ENCODE results near the gene GATAD2A.

GATAD2A gene

DNA sequence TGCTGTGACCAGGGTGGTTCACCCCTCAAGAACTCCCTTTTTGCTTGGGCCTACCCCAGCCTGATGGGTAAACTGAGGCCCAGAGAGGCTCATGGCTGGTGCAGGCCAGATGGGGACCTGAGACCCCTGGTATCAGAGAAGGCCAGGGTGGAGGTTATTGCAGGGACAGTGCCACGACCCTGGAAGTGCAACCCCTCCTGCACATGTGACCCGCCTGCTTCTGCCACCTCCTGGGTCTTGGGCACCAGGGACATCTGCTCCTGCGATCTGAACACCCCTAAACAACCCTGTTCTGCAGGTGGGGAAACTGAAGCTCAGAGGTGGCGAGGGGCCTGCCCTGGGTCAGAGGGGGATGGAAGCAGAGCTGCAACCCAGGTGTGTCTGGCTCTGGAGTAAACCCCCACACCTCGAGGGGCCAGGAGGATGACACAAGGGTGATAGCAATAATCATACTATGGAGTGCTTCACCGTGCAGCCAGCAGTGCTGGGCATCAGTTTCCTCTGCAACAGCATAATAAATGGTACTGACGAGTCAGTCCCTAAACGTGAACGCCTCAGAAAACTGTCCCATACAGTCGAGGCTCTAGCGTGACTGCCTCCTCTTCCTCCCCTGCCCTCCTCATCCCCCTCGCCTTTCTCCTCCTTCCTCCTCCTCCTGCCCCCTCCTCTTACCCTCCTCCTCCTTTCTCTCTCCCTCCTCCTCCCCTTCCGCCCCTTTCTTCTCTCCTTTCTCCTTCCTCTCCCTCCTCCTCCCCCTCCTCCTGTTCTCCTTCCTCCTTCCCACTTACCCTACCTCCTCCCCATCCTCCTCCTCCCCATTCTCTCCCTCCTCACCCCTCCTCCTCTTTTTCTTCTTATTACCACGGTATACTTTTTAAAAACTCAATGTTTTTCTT is 127.6 kb downstream of the GATAD2A start:
- DNase-seq: no peak

DNA sequence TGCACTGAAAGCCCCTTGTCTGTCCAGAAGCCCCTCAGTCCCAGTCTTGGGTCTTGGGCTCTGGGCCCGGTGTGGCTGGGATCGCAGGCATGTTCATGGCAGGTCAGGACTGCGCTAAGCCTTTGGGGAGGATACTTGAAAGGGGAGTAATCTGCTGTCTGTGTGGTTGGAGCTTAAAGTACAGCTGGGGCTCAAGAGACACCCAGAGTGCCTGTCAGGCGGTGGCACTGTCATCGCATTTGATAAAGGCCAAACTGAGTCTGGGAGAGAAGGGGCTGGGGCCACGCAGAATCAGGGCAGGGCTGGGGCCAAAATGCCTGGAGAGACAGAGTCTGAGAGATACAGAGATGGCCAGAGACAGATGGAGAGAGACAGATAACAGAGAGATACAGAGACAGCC is 128.4 kb downstream of the GATAD2A start:
- DNase-seq: no peak

DNA sequence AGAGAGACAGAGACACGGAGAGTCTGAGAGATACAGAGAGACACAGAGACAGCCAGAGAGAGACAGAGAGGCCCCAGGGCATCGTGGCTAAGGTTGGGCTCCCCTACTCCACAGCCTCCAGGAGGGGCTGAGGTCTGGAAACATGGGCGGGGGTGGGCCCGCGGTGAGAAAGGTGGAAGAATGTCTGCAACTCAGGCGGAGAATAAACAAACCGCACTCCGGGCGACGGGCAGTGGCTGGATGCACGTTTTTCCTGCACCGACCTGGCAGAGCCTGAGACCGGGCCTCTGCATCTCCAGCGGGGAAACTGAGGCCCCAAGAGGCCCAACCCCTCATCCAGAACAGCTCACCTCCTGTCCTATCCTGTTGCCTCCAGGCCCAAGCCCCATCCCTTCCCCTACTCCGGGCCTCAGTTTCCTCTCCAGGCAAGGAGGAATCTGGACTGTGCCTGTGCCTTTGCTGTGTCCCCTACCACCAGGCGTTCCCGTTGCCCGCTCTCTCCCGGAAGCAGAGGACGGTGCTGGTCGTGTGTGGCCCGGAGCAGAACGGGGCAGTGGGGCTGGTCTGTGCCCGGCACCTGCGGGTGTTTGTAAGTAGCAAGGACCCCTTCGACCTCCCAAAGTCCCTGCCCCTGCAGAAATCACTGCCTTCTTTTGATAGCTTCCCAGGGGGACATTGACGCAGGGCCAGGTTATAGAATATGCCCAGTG is 129.2 kb downstream of the GATAD2A start:
- DNase-seq: no peak

DNA sequence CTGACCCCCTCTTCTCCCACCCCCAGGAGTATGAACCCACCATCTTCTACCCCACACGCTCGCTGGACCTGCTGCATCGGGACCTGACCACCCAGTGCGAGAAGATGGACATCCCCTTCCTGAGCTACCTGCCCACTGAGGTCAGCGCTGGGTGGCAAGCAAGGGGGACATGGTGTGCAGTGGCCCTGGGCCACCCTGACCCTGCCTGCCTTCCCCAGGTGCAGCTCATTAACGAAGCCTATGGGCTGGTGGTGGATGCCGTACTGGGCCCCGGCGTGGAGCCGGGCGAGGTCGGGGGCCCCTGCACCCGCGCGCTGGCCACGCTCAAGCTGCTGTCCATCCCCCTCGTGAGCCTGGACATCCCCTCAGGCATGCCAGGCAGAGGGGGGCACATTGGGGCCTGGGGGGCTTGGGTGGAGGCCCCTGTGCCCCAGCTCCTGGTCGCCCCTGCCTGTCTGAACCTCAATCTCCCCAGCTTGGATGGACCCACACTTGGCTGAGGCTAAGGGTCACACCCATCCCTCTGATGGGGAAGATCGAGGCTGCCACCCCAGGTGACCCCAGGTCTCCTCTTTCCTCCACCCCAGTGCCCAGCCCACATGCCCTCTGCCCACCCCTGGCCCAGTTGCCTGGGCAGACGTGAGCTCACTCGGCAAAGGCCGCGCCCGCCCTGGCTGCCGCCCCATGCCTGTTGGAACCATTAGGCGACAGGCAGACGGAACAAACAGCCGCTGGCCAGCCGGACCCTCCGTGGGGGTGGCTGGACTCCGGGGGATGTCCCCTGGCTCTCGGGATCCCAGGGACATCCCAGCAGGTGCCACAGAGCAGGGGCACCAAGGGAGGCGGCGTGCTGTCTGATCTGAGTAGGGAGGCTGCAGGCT is 130.1 kb downstream of the GATAD2A start:
- no peak for DNase-seq

DNA sequence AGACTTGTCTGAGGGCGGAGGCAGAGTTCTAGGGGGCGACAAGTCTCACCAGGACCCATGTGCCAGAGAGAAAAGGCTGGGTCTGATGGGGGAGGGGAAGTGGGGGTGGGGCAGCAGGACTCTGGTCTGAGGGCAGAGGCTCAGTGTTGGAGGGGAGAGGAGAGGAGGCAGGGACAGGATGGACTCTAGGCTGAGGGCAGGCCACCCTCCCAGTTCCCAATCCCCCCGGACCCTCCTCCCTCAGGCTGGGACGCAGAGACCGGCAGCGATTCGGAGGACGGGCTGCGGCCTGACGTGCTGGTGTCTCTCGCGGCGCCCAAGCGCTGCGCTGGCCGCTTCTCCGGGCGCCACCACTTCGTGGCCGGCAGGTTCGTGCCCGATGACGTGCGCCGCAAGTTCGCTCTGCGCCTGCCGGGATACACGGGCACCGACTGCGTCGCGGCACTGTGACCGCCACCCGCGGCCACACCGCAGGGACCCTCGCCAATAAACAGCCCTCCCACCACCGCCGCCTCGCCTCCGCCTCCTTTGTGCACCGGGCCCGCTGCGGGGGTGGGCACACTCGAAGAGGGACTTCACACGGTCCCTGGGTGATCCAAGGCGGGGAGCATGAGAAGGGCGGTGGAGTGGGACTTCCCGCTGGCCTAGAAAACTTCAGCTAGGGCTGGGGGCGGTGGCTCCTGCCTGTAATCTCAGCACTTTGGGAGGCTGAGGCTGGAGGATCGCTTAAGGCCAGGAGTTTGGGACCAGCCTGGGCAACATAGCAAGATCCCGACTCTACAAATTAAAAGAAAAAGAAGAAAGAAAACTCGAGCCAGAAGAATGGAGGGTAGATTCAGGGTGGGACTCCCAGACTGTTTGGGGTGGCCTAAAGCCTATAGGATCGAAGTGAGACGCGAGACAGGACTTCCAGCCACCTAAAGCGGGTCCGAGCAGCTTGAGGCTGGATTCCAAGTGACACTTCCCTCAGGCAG is 131.9 kb downstream of the GATAD2A start:
- DNase-seq: no peak

DNA sequence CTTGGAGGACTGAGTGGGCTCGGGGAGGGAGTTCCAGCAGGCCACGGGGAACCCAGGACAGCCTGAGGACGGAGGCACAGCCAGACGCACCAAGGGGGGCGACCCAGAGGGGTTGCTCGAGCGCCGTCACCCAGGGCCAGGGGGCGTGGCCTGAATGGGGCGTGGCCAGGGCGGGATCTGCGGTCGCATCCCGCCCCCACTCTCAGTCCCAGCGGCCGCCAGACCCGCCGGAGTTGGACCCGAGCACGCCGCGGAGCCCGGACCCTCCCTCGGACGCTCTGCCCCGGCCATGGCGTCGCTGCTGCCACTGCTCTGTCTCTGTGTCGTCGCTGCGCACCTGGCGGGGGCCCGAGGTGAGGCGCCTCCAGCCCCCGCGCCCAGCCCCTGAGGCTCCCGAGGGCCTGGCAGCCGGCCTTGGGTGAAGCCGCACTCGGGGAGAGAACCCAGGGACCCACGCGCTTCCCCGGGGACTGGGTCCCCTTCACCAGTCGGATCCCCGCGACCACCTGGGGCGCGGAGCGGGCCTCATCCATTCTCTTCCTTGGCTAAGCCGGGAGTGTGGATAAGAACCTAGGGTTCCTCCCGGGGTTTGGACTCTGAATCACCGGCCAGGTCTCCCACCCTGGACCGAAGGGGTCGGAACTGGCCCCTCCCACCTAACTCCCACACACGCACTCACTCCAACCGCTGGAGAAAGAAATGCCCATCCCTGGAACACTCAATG is 132.7 kb downstream of the GATAD2A start, which contains the start of gene CILP2:
Gene CILP2 (plus strand): TSS at position 205 of the 724 bp plus-strand sequence. CDS start 85 bp downstream, at position 290.
- DNase-seq: peak; percentile 38

DNA sequence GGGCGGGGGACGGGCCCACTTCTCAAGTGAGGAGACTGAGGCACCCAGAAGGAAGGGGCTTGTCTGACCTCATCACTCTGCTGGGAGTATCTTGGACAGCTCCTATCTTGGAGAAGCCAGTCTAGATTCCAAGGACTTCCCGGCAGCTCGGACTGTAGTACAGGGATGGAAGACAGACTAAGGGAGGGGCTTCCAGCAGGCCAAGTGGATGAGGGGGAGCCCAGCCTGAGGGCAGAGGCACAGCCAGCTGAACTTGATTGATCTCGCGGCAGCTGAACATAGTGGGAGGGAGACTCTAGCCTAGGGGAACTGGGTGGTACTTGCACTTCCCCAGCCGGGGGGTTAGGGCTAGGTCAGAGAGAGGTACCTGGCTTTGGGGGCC is 133.3 kb downstream of the GATAD2A start:
- DNase-seq: no peak

DNA sequence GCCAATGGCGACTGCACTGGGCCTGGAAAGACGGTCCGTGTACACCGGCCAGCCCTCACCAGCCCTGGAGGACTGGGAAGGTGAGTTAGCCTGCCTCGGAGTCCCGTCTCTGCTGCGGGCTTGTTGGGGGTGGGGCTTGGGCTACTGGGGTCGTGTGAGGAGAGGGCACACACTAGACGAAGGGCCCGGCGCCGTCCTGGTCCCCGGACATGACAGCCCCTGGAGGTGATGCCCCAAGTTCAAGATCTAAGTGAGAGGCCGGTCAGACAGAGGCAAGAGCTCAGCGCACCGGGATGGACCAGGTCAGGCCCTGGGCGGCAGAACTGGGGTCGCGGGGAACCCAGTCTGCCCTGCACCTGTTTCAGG is 134.2 kb downstream of the GATAD2A start:
- no peak for DNase-seq

DNA sequence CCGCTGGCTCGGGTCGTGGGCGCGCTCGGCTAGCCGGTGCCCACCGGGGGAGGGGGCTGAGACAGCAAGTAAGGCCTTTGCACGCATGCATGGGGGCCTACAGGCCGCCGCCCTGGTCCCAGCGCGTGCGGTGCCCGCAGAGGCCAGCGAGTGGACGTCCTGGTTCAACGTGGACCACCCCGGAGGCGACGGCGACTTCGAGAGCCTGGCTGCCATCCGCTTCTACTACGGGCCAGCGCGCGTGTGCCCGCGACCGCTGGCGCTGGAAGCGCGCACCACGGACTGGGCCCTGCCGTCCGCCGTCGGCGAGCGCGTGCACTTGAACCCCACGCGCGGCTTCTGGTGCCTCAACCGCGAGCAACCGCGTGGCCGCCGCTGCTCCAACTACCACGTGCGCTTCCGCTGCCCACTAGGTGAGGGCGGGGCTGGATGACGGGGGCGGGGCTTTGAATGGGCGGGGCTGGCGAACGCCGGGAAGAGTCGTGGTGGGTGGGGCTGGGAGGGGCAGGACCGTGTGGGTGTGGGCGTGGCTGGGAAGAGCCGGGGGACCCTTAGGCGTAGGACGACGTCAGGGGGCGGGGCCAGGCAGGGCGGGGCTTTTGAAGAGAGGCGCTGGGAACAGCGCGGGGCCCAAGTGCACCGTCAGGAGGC is 134.7 kb downstream of the GATAD2A start:
- DNase-seq: peak; percentile 56

DNA sequence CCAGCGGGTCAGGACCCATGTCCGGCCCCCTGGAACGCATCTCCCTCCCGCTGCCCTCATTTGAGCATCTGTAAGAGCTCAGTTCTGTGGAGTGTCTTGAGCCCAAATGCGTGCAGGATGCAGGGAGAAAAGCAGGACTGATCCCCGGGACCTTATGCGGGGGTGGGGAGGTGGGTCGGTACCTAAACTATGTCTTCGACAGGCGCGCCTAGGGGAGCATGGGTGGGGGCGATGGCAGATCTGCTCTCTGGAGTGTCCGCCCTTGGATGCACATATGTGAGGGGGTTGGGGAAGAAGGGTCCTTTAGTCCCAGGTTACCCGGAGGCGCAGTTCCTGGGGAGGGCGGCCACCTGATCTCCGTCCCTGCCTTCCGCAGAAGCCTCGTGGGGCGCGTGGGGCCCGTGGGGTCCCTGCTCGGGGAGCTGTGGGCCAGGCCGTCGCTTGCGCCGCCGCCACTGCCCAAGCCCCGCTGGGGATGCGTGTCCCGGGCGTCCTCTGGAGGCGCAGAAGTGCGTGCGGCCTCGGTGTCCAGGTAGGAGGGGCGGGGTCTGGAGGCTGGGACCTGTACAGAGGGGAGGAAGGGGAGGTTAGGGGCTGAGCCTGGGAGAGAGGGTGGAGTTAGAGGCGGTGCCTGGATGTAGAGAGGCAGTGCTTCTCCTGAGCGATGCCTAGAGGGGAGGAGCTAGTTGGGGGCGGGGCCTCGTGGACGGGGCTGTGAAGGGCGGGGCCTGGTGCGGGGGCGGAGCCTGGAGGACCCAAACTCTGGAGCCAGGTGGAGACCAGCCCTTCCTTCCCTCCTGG is 135.4 kb downstream of the GATAD2A start:
- DNase-seq: peak; percentile 65

DNA sequence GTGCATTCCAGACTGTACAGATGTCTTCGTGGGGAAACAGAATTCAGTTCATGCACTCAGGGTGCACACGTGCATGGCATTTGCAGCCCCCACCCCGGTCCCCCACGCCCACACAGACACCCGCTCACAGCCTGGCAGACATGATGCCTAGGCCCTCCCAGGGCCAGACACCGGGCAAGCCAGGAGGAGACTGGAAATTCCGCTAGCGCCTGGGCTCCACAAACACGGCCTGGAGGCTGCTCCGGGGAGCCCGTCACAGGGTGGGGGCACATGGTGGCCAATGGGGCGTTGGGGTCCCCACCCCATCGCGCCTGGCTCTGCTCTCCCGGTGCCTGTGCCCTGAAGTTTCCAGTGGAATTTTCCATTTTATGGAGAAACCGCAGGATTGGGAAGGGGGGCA is 136.1 kb downstream of the GATAD2A start:
- no peak for DNase-seq

DNA sequence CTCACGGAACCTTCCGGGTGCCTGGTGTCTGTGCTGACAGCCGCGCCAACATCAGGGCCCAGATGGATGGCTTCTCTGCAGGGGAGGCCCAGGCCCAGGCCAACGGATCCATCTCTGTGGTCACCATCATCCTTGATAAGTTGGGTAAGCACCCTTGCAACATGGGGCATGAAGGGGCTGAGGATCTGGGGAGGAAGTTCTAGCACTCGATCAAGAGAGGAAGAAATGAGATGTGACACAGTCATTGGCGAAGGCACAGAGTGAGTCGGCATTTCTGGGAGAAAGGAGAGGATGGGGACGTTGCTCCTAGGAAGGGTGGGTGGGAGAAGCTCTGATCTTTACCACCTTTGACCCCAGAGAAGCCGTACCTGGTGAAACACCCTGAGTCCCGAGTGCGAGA is 137.0 kb downstream of the GATAD2A start:
- no peak for DNase-seq

DNA sequence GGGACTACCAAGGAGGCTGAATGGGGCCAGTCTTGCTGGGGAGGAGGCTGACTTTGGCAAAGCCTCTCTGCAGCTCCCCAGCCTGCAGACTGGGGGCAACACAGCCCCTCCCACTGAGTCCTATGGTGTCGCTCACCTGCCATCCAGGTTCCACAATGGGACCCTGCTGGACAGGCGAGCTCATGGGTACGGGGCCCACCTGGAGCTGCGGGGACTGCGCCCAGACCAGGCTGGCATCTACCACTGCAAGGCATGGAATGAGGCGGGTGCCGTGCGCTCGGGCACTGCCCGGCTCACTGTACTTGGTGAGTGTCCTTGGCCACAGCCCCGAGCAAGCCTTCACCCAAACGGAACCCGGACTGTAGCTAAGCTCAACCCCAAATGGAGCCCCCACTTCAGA is 137.6 kb downstream of the GATAD2A start:
- DNase-seq: no peak

DNA sequence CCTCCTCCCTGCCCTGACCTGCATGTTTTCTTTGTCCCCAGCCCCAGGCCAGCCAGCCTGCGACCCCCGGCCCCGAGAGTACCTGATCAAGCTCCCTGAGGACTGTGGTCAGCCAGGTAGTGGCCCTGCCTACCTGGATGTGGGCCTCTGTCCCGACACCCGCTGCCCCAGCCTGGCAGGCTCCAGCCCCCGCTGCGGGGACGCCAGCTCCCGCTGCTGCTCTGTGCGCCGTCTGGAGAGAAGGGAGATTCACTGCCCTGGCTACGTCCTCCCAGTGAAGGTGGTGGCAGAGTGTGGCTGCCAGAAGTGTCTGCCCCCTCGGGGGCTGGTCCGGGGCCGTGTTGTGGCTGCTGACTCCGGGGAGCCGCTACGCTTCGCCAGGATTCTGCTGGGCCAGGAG is 138.2 kb downstream of the GATAD2A start:
- no peak for DNase-seq

DNA sequence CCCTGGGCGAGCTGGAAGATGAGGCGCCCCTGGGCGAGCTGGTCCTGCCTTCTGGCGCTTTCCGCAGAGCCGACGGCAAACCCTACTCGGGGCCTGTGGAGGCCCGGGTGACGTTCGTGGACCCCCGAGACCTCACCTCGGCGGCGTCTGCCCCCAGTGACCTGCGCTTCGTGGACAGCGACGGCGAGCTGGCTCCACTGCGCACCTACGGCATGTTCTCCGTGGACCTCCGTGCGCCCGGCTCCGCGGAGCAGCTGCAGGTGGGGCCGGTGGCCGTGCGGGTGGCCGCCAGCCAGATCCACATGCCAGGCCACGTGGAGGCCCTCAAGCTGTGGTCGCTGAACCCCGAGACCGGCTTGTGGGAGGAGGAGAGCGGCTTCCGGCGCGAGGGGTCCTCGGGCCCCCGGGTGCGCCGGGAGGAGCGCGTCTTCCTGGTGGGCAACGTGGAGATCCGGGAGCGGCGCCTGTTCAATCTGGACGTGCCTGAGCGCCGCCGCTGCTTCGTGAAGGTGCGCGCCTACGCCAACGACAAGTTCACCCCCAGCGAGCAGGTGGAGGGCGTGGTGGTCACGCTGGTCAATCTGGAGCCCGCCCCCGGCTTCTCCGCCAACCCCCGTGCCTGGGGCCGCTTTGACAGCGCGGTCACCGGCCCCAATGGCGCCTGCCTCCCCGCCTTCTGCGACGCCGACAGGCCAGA is 138.9 kb downstream of the GATAD2A start:
- DNase-seq: no peak

DNA sequence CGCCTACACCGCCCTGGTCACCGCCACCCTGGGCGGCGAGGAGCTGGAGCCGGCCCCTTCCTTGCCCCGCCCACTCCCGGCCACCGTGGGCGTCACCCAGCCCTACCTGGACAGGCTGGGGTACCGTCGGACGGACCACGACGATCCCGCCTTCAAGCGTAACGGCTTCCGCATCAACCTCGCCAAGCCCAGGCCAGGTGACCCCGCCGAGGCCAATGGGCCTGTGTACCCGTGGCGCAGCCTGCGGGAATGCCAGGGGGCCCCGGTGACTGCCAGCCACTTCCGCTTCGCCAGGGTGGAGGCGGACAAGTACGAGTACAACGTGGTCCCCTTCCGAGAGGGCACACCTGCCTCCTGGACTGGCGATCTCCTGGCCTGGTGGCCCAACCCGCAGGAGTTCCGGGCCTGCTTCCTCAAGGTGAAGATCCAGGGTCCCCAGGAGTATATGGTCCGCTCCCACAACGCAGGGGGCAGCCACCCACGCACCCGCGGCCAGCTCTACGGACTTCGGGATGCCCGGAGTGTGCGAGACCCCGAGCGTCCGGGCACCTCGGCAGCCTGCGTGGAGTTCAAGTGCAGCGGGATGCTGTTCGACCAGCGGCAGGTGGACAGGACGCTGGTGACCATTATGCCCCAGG is 139.6 kb downstream of the GATAD2A start:
- no peak for DNase-seq

DNA sequence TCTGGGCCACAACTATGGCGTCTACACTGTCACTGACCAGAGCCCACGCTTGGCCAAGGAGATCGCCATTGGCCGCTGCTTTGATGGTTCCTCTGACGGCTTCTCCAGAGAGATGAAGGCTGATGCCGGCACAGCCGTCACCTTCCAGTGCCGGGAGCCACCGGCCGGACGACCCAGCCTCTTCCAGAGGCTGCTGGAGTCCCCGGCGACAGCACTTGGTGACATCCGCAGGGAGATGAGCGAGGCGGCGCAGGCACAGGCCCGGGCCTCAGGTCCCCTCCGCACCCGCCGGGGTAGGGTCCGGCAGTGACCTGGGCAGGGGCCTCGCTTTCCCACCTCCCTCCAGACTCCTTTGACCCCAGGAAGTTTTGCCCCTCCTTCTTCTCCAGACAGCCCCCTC is 140.2 kb downstream of the GATAD2A start:
- no peak for DNase-seq

DNA sequence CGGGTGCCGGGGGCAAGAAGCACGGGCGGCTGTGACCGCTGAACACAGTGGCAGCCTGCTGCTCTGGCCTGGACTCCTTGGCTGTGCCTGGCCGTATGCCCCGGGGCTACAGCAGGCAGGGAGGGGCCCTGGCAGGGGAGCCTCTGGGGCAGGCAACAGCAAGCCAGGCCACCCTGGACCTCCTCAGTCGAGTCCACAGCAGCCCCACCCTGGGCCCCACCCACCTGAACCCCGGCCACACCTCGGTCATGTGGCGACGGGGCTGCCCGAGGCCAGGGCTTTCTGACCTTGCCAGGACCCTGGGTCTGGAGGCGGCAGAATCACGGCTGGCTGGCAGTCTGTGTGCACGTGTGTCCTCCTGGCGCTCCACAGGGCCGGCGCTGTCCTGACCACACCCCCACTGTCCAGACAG is 141.3 kb downstream of the GATAD2A start:
- no peak for DNase-seq
